GM18520 (cell line): ENCODE measurements around the gene CDK14.
"Not testable (repeated sequence)": the region's sequence is repeated elsewhere in the genome, so short reads cannot be mapped to it uniquely, and the experiment has no call there.

Experiments
- ATAC-seq: cut with Tn5 transposase; IDR thresholded peaks from one replicate; pipeline ENCODE4 v1.9.1; 2021; ENCODE audit not compliant: unreplicated experiment

Gene CDK14

DNA sequence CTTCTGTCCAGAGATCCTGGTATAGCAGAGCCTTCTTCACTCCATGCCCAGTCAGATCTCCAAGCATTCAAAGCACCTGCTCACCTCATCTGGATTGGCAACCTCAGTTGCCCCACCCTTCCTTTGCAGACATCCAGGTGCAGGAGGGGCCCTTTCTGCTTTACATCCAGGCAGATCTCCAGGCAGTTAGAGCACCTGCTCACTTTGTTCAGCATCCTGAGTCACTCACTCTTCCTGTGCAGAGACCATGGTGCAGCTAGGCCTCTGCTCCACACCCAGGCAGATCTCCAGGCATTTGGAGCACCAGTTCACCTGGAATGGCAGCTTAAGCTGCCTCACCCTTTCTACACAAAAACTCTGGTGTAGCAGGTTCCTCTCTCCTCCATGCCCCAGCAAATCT lies 153.1 kb downstream of the CDK14 start:
- ATAC-seq, result no peak

DNA sequence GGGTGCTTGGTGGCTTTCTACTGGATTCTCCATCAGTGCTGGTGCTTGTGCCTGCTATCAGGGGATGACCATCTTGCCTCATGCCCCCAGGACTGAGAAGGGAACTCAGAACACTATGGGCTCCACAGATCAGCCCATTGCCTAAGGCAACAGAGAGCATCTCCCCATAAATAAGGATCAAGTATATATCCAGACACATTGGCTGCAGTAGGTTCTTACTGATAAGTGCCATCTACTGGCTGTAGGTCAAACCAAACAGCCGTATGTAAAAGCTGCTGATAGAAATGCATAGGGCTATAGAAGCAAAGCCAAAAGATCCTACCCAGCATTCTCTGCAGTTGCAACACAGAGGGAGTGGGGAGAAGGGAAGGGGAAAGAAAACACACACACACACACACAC lies 153.7 kb downstream of the CDK14 start:
- ATAC-seq, result no peak

DNA sequence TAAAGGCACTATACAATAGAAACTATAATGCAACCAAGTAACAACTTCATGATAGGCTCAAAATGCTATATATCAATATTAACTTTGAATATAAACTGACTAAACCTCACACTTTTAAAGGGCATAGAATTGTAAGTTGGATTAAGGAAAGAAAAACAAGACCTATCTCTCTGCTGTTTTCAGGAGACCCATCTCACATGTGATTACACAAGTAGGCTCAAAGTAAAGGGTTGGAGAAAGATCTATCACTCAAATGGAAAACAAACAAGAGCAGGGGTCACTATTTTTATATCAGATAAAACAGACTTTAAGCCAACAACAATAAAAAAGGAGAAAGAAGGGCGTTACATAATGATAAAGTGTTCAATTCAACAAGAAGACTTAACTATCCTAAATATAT lies 155.5 kb downstream of the CDK14 start:
- no peak for ATAC-seq

DNA sequence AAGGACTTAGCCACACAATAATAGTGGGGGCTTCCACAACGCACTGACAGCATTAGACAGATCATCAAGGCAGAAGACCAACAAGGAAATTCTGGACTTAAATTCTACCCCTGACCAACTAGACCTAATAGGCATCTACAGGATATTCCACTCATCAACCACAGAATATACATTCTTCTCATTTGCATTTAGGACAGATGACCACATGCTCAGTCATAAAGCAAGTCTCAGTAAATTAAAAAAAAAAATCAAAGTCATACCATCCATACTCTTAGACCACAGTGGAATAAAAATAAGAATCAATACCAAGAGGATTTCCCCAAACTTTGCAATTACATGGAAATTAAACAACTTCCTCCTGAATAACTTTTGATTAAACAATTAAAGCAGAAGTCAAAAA lies 155.9 kb downstream of the CDK14 start:
- no peak for ATAC-seq

GRCh38 chr7:90755041-90755440 lies 158.9 kb downstream of the CDK14 start:
- no peak for ATAC-seq

- ATAC-seq, result no peak
Measured at GRCh38 chr7:90756366-90756765, 160.2 kb downstream of the CDK14 start.

DNA sequence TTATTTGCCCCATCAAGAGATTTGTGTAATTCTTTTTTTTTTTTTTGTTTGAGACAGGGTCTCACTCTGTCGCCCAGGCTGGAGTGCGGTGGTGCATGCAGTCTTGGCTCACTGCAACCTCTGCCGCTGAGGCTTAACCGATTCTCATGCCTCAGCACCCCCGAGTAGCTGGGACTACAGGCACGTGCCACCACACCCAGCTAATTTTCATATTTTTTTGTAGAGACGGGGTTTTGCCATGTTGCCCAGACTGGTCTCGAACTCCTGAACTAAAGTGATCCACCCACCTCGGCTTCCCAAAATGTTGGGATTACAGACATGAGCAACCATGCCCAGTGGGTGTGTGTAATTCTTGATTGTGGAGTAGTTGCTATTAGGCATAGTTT lies 161.4 kb downstream of the CDK14 start:
- ATAC-seq, result not testable (repeated sequence)

- no peak for ATAC-seq
Measured at GRCh38 chr7:90758933-90759562, 162.9 kb downstream of the CDK14 start.

DNA sequence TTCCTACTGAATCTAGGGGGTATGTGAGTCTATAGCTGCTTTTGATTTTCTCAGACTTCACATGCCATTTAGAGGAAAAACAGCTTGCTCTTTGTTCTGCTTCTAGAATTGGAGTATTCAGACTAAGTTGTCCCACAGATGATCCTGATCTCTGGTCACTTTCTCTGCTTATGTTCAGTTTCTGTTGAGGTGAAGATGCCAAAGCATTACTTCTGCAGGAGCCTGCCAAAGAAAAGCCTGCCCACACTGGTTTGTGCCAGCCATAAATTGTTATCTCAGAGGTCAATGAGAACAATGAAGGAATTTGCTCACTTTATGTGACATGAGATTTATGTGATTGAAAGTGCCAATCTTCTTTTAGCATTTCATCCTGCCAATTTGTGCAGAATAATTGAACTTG lies 163.6 kb downstream of the CDK14 start:
- ATAC-seq, result no peak

GRCh38 chr7:90760892-90761291 lies 164.8 kb downstream of the CDK14 start:
- ATAC-seq, result no peak

- ATAC-seq, result no peak
Measured at GRCh38 chr7:90761584-90761983, 165.5 kb downstream of the CDK14 start.

GRCh38 chr7:90763108-90763507 lies 167.0 kb downstream of the CDK14 start:
- ATAC-seq, result no peak

- no peak for ATAC-seq
Measured at GRCh38 chr7:90764848-90765570, 168.9 kb downstream of the CDK14 start.

GRCh38 chr7:90766814-90767564 lies 170.9 kb downstream of the CDK14 start:
- no peak for ATAC-seq

DNA sequence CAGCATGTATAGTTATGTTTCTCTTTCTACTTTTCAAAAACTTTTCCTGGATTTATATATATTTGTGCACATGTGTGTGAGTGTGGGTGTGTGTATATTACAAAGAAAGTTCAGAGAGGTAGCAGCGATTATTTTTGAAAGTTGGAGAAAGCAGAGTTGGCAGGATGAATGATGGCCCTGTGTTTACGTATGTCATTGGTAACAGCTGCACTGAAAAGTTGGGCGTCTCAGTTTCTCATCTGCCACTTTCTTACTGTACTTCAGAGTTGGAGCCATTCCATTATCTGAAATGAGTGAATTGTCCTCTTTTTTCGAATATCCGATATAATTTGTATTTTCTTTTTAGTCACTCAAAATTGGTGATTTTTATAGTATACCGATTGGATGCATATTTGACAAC lies 172.2 kb downstream of the CDK14 start:
- ATAC-seq, result no peak

DNA sequence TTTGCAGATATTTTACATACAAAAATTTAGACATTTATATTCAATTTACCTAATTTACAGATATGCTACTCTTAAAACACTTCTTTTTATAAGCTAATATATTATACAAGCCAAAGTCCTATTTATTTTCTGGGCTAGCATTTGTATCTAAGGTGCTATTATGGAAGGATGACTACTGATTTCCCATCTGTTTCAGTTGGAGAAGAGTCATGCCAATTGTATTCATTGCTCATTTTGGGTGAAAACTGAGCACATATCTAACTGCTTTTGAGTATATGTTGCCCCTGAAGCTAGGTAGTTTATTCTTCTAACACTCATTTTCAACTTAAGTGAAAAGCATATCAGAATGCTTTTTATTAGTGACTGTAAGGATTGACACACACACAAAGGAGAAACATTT lies 172.9 kb downstream of the CDK14 start:
- ATAC-seq, result no peak

- not testable (repeated sequence) for ATAC-seq
Measured at GRCh38 chr7:90769566-90769965, 173.4 kb downstream of the CDK14 start.

GRCh38 chr7:90771281-90771680 lies 175.2 kb downstream of the CDK14 start:
- no peak for ATAC-seq

DNA sequence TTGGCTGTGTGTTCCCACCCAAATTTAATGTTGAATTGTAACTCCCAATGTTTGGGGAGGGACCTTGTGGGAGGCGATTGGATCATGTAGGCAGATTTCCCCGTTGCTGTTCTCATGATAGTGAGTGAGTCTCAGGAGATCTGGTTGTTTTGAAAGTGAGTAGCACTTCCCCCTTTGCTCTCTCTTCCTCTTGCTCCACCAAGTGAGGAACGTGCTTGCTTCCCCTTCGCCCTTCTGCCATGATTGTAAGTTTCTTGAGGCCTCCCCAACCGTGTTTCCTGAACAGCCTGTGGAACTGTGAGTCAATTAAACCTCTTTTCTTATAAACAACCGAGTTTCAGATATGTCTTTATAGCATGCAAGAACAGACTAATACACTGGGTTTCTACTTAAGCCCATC lies 176.3 kb downstream of the CDK14 start:
- ATAC-seq, result no peak

DNA sequence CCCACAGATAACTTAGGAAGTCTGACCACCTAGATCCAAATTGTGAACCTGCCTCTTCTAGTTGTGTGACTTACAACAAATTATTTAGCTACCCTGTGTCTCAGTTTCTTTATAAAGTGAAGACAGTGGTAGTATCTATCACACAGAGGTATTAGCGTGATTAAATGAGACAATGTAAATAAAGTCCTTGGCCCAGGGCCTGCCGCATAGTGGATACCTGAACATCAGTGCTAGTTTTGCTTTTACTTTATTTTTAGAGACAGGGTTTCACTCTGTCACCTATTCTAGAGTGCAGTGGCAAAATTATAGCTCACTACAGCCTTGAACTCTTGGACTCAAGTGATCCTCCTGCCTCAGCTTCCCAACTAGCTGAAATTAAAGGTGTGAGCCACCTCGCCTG lies 177.1 kb downstream of the CDK14 start:
- peak; percentile 38 for ATAC-seq

- no peak for ATAC-seq
Measured at GRCh38 chr7:90774706-90775105, 178.6 kb downstream of the CDK14 start.

DNA sequence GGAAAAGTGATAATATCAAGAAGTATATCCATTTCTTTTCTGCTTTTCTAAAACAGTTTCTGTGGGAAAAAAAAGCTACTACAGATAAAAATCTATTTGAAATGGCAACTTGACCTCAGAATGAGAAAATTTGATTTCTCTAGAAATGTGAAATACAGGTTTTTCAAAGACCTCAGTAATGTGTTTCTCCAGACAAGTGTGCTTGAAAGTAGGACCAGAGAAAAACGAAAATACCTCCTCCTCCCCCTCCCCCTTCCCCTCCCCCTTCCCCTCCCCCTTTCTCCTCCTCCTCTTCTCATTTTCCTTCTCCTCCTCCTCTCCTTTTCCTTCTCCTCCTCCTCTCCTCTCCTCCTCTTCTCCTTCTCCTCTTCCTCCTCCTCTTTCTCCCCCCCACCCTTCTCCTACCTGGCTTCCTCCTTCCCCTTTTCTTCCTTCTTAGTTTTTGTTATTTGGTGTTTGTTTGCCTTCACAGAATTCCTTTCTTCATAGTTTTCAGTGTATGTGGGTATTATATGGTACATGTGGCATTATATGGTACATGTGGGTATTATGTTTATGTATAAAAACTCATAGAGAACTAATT lies 179.4 kb downstream of the CDK14 start:
- ATAC-seq, result no peak
